HepG2 (cell line): ENCODE results near the gene PLSCR3. TPM values are rescaled to one million over a fixed set of nuclear protein-coding genes. Genes with fewer than 3 reads are reported as not detected.

ENCODE experiments used
- CEBPG ChIP-seq: IDR thresholded peaks from 2 replicates; pipeline ENCODE4 v1.6.1; 2016
- CSRNP1 ChIP-seq: sonication (generic); formaldehyde crosslinking; IDR thresholded peaks from 2 replicates; pipeline ENCODE4 v1.8.1; 2023; ENCODE audit warnings: mild to moderate bottlenecking, missing genetic modification reagents
- HMG20A ChIP-seq: IDR thresholded peaks from 2 replicates; pipeline ENCODE4 v1.6.1; 2016; ENCODE audit warnings: borderline replicate concordance
- KLF9 ChIP-seq: IDR thresholded peaks from 2 replicates; pipeline ENCODE4 v1.6.1; 2016; ENCODE audit warnings: low read depth
- MYC ChIP-seq: sonication (generic); formaldehyde crosslinking; IDR thresholded peaks from 2 replicates; pipeline ENCODE4 v1.9.0; 2021; ENCODE audit warnings: missing genetic modification reagents, borderline replicate concordance
- NR2C2 ChIP-seq: sonication (generic); formaldehyde crosslinking; IDR thresholded peaks from 2 replicates; pipeline ENCODE4 v1.4.0; 2020; ENCODE audit warnings: missing genetic modification reagents, mild to moderate bottlenecking, moderate library complexity, borderline replicate concordance
- PHF5A ChIP-seq: IDR thresholded peaks from one replicate; pipeline ENCODE4 v1.6.1; 2018; ENCODE audit warnings: low read depth, missing genetic modification reagents; ENCODE audit not compliant: unreplicated experiment
- RBAK ChIP-seq: sonication (generic); formaldehyde crosslinking; IDR thresholded peaks from 2 replicates; pipeline ENCODE4 v1.5.1; 2020; ENCODE audit warnings: mild to moderate bottlenecking, missing genetic modification reagents
- REST ChIP-seq, 2 experiments: IDR thresholded peaks; 2 replicates each; pipeline ENCODE4 v1.6.1; 2011 to 2012; ENCODE audit warnings: low read length in 2 of 2, borderline replicate concordance in 1 of 2, low read depth in 1 of 2, mild to moderate bottlenecking in 1 of 2, moderate library complexity in 1 of 2
- SP5 ChIP-seq: IDR thresholded peaks from 2 replicates; pipeline ENCODE4 v1.6.1; 2016; ENCODE audit warnings: low read depth, borderline replicate concordance
- THAP7 ChIP-seq: sonication (generic); formaldehyde crosslinking; IDR thresholded peaks from 2 replicates; pipeline ENCODE4 v1.8.1; 2023; ENCODE audit warnings: mild to moderate bottlenecking, missing genetic modification reagents
- TRIM24 ChIP-seq: sonication (generic); formaldehyde crosslinking; IDR thresholded peaks from 2 replicates; pipeline ENCODE4 v1.8.0; 2022; ENCODE audit warnings: mild to moderate bottlenecking, missing genetic modification reagents
- ZBTB2 ChIP-seq: sonication (generic); formaldehyde crosslinking; IDR thresholded peaks from 2 replicates; pipeline ENCODE4 v1.8.0; 2022; ENCODE audit warnings: low read depth, missing genetic modification reagents
- ZC3H4 ChIP-seq: sonication (generic); formaldehyde crosslinking; IDR thresholded peaks from 2 replicates; pipeline ENCODE4 v1.4.0; 2020; ENCODE audit warnings: missing genetic modification reagents, borderline replicate concordance
- ZNF609 ChIP-seq: sonication (generic); formaldehyde crosslinking; IDR thresholded peaks from 2 replicates; pipeline ENCODE4 v1.4.0; 2020; ENCODE audit warnings: mild to moderate bottlenecking, missing genetic modification reagents, borderline replicate concordance
- polyA plus RNA-seq, 8 experiments: library from polyadenylated mRNA; depleted of rRNA in 3 of 8; stranded (reverse) in 7 of 8; unstranded in 1 of 8; fragments of >200 nt; fragmentation: Illumina TruSeq in 4 of 8; extraction: Trizol in 4 of 8; gene quantifications; 2 replicates each; pipeline versions ENCODE4 v1.2.1 to v1.2.3, GENCODE V29; 2011 to 2016; ENCODE audit warnings: low read depth in 4 of 8, missing spikeins in 1 of 8, mixed read lengths in 1 of 8; ENCODE audit not compliant: insufficient read depth in 1 of 8
- total RNA-seq, 5 experiments: library from RNA; depleted of rRNA; stranded (reverse); fragments of >200 nt; fragmentation: Illumina TruSeq; extraction: Trizol; gene quantifications; 2 replicates each; pipeline ENCODE4 v1.2.3, GENCODE V29; 2016; ENCODE audit warnings: low read depth in 1 of 5

PLSCR3 gene
- total and polyA plus RNA-seq, 2 of the 13 experiments (the other 11 are each of a cell fraction or from before 2014, with no cell fraction given): 5.6 to 6.2 TPM

GRCh38 chr17:7403043-7403726, 8.9 kb upstream of the PLSCR3 start (continued):
- no peak for TF ChIP-seq REST (IDR thresholded peaks at IDR 0.05; ENCODE audit: borderline replicate concordance in 1 of 2, low read depth in 1 of 2, low read length in 2 of 2)
- TF ChIP-seq RBAK (CRISPR knock-in tag): 0 out of 2 replicates have a peak, but pooled peaks have one; percentile 17
- TF ChIP-seq HMG20A (CRISPR knock-in tag): peak; percentile 17; the same call in 1 of the 2 replicates
- no peak; the same call in 1 of the 2 replicates for TF ChIP-seq ZC3H4 (CRISPR knock-in tag)
- peak; percentile 23; the same call in 1 of the 2 replicates for TF ChIP-seq MYC (CRISPR knock-in tag)
- TF ChIP-seq KLF9 (CRISPR knock-in tag): 0 out of 2 replicates have a peak, but pooled peaks have one; percentile 15
- TF ChIP-seq SP5 (CRISPR knock-in tag): peak; percentile 80; the same call in 1 of the 2 replicates
- TF ChIP-seq ZNF609 (CRISPR knock-in tag): peak; percentile 3; the same call in 1 of the 2 replicates
- peak; percentile 29; the same call in 1 of the 2 replicates for TF ChIP-seq NR2C2
- TF ChIP-seq PHF5A: peak; percentile 25
- no peak for TF ChIP-seq TRIM24
- TF ChIP-seq ZBTB2: no peak
- 0 out of 2 replicates have a peak, but pooled peaks have one; percentile 25 for TF ChIP-seq THAP7 (CRISPR knock-in tag)
- peak; percentile 28; the same call in 1 of the 2 replicates for TF ChIP-seq CSRNP1 (CRISPR knock-in tag)
- TF ChIP-seq CEBPG (CRISPR knock-in tag): peak; percentile 50
